CD4-positive, alpha-beta T cell treated with Interleukin-15 for 1 hour (primary cell): Measurements from ENCODE around the gene MUC5B.
"Not testable (repeated sequence)": the region's sequence is repeated elsewhere in the genome, so short reads cannot be mapped to it uniquely, and the experiment has no call there.

Experiments used
- DNase-seq: peaks from one replicate; pipeline ENCODE4 v3.0.0-alpha.2; 2020

MUC5B gene, protein sequence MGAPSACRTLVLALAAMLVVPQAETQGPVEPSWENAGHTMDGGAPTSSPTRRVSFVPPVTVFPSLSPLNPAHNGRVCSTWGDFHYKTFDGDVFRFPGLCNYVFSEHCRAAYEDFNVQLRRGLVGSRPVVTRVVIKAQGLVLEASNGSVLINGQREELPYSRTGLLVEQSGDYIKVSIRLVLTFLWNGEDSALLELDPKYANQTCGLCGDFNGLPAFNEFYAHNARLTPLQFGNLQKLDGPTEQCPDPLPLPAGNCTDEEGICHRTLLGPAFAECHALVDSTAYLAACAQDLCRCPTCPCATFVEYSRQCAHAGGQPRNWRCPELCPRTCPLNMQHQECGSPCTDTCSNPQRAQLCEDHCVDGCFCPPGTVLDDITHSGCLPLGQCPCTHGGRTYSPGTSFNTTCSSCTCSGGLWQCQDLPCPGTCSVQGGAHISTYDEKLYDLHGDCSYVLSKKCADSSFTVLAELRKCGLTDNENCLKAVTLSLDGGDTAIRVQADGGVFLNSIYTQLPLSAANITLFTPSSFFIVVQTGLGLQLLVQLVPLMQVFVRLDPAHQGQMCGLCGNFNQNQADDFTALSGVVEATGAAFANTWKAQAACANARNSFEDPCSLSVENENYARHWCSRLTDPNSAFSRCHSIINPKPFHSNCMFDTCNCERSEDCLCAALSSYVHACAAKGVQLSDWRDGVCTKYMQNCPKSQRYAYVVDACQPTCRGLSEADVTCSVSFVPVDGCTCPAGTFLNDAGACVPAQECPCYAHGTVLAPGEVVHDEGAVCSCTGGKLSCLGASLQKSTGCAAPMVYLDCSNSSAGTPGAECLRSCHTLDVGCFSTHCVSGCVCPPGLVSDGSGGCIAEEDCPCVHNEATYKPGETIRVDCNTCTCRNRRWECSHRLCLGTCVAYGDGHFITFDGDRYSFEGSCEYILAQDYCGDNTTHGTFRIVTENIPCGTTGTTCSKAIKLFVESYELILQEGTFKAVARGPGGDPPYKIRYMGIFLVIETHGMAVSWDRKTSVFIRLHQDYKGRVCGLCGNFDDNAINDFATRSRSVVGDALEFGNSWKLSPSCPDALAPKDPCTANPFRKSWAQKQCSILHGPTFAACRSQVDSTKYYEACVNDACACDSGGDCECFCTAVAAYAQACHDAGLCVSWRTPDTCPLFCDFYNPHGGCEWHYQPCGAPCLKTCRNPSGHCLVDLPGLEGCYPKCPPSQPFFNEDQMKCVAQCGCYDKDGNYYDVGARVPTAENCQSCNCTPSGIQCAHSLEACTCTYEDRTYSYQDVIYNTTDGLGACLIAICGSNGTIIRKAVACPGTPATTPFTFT (N-terminal part only)

DNA sequence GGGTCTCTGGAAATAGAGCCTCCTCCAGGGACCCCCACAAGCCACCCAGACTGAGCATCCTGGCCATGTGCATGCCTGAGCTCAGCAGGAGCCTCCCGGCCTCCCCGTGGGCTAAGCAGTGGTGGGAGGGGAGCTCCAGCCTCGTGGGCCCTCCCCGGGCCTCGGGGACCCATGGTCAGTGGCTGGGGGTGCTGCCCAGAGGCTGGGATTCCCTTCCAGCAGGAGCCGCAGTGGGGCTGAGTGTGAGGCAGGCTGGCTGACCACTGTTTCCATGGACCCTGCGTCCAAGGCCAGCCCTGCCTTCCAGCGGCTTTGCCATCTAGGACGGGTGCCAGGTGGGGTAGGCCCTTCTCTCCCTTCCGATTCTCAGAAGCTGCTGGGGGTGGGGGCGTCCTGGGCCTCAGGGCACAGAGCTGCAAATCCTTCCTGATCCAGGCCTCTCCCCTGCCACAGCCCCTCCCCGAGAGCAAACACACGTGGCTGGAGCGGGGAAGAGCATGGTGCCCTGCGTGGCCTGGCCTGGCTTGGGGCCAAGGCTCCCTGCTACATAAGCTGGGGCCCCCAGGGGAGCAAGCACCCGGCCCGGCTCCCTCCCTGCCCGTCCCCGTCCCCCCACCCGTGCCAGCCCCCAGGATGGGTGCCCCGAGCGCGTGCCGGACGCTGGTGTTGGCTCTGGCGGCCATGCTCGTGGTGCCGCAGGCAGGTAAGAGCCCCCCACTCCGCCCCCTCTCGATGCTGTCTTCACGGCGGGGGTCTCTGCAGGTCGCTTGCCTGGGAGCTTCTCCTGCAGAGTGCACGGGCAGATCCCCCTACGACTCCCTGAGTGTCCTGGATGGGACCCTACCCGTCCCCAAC lies at the start of gene MUC5B:
MUC5B (plus strand) TSS at position 576 of the 855 bp plus-strand sequence; CDS start at position 634, 58 bp downstream.
- DNase-seq, result peak; percentile 15

GRCh38 chr11:1173396-1173795 lies 49.5 kb upstream of the MUC5B start:
- DNase-seq, result not testable (repeated sequence)

GRCh38 chr11:1174441-1175370 lies 48.2 kb upstream of the MUC5B start:
- no peak for DNase-seq

GRCh38 chr11:1175461-1176223 lies 47.2 kb upstream of the MUC5B start:
- no peak for DNase-seq

DNA sequence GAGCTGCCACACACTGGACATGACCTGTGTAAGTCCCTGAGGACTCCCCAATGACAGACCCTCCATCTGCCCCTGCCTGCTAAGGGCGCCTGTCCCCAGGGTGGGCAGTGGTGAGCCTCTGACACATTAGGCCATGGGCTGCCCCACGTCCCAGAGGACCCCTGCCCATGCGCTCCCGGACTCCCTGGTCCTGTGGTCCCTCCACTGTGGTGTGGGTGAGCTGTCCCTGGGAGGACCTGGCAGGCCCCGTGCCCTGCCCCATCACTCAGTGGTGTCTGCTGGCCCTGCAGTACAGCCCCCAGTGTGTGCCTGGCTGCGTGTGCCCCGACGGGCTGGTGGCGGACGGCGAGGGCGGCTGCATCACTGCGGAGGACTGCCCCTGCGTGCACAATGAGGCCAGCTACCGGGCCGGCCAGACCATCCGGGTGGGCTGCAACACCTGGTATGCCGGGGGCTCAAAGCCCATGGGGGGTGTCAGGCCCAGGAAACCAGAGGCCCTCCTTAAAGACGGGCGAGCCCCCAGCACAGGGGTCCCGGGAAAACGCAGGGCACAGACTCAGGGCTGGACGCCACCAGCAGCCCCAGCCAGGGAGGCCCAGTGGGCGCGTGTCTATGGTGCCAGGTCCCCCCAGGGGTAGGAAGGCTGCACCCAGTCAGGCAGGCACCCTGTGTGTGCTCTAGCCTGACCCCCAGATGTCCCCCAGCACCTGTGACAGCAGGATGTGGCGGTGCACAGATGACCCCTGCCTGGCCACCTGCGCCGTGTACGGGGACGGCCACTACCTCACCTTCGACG lies 46.4 kb upstream of the MUC5B start:
- no peak for DNase-seq

- no peak for DNase-seq
Measured at GRCh38 chr11:1177020-1177770, 45.7 kb upstream of the MUC5B start.

DNA sequence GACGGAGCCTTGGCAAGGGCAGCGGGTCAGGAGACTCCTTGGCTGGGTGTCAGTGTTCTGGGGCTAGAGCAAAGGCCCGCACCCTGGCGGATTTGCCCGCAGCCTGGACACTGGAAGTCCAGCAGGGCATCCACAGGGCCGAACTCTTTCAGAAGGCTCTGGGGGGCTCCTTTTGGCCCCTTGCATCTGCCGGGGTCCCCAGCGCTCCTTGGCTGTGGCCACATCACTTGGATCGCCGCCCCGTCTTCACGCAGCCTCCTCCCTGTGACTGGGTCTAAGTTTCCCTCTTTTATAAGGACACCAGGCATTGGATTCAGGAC lies 45.1 kb upstream of the MUC5B start:
- no peak for DNase-seq

DNA sequence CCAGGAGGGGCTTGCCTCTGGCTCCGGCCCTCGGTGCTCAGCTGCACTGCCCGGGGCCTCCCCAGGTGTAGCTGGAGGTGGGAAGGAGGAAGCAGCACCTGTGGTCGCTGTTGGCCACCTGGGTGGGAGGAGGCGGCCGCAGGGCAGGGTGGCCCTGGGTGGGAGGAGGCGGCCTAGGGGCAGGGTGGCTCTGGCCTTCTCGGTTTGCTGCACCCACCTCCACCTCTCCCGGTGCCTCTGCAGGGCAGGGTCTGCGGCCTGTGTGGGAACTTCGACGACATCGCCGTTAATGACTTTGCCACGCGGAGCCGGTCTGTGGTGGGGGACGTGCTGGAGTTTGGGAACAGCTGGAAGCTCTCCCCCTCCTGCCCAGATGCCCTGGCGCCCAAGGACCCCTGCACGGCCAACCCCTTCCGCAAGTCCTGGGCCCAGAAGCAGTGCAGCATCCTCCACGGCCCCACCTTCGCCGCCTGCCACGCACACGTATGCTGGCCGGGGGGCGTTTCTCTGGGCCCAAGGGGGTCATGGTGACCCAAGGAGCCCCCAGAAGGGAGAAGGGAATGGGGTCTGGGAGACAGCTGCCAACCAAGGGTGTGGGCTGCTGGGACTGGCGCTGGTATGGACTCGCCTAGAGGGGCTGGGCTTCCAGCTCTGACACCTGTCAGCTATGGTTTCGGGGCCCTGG lies 44.5 kb upstream of the MUC5B start:
- DNase-seq, result no peak

GRCh38 chr11:1178906-1179305 lies 44.0 kb upstream of the MUC5B start:
- DNase-seq, result no peak

DNA sequence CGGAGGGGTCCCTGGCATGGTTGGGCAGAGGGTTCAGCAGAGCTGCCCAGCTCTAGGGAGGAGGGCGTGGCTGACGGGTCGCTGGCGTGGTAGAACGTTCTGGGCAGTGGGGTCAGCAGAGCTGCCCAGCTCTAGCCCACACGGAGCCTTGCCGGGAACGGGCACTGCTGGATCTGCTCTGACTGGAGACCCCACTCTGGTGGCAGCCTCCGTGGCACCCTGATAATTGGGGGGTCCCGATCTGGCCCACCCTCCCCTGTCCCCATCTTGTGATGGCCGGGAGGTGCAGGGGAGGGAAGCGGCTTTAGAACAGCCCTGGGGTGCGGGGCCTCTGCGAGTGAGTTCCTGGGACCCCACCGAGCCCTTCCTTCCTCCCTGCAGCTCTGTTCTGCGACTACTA lies 43.2 kb upstream of the MUC5B start:
- DNase-seq, result no peak

- DNase-seq, result no peak
Measured at GRCh38 chr11:1180171-1180570, 42.7 kb upstream of the MUC5B start.

DNA sequence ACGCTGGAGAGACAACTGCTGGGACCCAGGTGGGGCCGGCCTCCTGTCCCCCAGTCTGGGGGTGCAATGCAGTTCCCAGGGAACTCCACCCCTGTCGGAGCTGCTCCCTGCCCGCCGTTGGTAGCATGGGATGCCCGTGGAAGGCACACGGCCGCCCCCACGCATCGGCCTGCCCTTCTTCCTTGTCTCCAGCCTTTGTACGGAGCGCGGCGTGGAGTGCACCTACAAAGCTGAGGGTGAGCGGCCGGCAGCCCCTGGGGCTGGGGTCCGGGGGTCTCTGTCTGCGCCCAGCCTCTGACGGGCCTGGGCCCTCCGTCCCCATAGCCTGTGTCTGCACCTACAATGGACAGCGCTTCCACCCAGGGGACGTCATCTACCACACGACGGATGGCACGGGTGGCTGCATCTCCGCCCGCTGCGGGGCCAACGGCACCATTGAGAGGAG lies 41.9 kb upstream of the MUC5B start:
- no peak for DNase-seq

- no peak for DNase-seq
Measured at GRCh38 chr11:1181420-1181819, 41.4 kb upstream of the MUC5B start.

- DNase-seq, result no peak
Measured at GRCh38 chr11:1181853-1182535, 40.9 kb upstream of the MUC5B start.

DNA sequence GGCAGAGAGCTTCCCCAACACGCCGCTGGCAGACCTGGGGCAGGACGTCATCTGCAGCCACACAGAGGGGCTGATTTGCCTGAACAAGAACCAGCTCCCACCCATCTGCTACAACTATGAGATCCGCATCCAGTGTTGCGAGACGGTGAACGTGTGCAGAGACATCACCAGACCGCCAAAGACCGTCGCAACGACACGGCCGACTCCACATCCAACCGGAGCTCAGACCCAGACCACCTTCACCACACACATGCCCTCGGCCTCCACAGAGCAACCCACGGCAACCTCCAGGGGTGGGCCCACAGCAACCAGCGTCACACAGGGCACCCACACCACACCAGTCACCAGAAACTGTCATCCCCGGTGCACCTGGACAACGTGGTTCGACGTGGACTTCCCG lies 38.7 kb upstream of the MUC5B start:
- DNase-seq, result not testable (repeated sequence)

DNA sequence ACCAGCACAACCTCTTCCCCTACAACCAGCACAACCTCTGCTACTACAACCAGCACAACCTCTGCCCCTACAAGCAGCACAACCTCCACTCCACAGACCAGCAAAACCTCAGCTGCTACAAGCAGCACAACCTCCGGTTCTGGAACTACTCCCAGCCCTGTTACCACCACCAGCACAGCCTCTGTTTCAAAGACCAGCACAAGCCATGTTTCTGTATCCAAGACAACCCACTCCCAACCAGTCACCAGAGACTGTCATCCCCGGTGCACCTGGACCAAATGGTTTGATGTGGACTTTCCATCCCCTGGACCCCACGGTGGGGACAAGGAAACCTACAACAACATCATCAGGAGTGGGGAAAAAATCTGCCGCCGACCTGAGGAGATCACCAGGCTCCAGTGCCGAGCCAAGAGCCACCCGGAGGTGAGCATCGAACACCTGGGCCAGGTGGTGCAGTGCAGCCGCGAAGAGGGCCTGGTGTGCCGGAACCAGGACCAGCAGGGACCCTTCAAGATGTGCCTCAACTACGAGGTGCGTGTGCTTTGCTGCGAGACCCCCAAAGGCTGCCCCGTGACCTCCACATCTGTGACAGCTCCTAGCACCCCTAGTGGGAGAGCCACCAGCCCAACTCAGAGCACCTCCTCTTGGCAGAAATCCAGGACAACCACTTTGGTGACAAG lies 34.3 kb upstream of the MUC5B start:
- DNase-seq, result not testable (repeated sequence)

GRCh38 chr11:1189816-1190215 lies 33.0 kb upstream of the MUC5B start:
- DNase-seq, result peak; percentile 4
